Parathyroid adenoma (tissue), 2 donors: ENCODE results near the gene TIGD4.

ENCODE experiments used
- H2AFZ ChIP-seq: fragments of 300-600 bp; sonication (generic); one replicate; pipeline ENCODE4 v1.7.0; 2017; ENCODE audit warnings: antibody characterized with exemption, mild to moderate bottlenecking
- H3K27ac ChIP-seq: fragments of 300-600 bp; sonication (generic); one replicate; pipeline ENCODE4 v1.7.0; 2017
- H3K27me3 ChIP-seq: fragments of 300-600 bp; sonication (generic); one replicate; pipeline ENCODE4 v1.7.0; 2017; ENCODE audit warnings: low read length; ENCODE audit not compliant: control insufficient read depth, insufficient read depth
- H3K36me3 ChIP-seq: fragments of 300-600 bp; sonication (generic); one replicate; pipeline ENCODE4 v1.7.0; 2017; ENCODE audit warnings: low read length; ENCODE audit not compliant: control insufficient read depth, insufficient read depth
- H3K4me1 ChIP-seq: fragments of 300-600 bp; sonication (generic); one replicate; pipeline ENCODE4 v1.7.0; 2017; ENCODE audit warnings: control low read depth
- H3K4me2 ChIP-seq: fragments of 300-600 bp; sonication (generic); one replicate; pipeline ENCODE4 v1.7.0; 2017; ENCODE audit warnings: low read length
- H3K4me3 ChIP-seq: fragments of 300-600 bp; sonication (generic); one replicate; pipeline ENCODE4 v1.7.0; 2017; ENCODE audit warnings: low read depth, low read length
- H3K79me2 ChIP-seq: fragments of 300-600 bp; sonication (generic); one replicate; pipeline ENCODE4 v1.7.0; 2017; ENCODE audit warnings: control low read depth
- H3K9ac ChIP-seq: fragments of 300-600 bp; sonication (generic); one replicate; pipeline ENCODE4 v1.7.0; 2017; ENCODE audit warnings: mild to moderate bottlenecking
- H3K9me3 ChIP-seq: fragments of 300-600 bp; sonication (generic); one replicate; pipeline ENCODE4 v1.7.0; 2017; ENCODE audit warnings: low read length; ENCODE audit not compliant: control insufficient read depth
- TF ChIP-seq, protein P1 (sequence below): fragments of 300-600 bp; sonication (generic); IDR thresholded peaks from one replicate; pipeline ENCODE4 v1.7.0; 2017; ENCODE audit warnings: antibody characterized with exemption, mild to moderate bottlenecking
- donor health status: primary hyperparathyroidism.

Gene TIGD4

DNA sequence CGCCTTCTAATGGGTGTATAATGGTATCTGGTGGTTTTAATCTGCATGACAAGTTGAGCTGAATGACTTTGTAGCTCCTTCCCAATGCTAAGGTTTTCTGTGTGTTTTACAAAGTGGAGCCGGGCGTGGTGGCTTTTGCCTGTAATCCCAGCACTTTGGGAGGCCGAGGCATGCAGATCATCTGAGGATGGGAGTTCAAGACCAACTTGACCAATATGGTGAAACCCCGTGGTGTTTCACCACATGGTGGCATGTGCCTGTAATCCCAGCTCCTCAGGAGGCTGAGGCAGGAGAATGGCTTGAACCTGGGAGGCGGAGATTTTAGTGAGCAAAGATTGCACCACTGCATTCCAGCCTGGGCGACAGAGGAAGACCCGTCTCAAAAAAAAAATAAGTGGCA is 29.1 kb upstream of the TIGD4 start:
- H3K4me3 ChIP-seq: no peak overlapping the region
- no peaks in the 10 kb centered on the region for H3K27me3 ChIP-seq
- H3K4me1 ChIP-seq: no peaks in the 10 kb centered on the region
- H3K9me3 ChIP-seq: no peaks in the 10 kb centered on the region
- H3K79me2 ChIP-seq: peaks cover 2% of the 10 kb centered on the region
- TF ChIP-seq, protein P1, sequence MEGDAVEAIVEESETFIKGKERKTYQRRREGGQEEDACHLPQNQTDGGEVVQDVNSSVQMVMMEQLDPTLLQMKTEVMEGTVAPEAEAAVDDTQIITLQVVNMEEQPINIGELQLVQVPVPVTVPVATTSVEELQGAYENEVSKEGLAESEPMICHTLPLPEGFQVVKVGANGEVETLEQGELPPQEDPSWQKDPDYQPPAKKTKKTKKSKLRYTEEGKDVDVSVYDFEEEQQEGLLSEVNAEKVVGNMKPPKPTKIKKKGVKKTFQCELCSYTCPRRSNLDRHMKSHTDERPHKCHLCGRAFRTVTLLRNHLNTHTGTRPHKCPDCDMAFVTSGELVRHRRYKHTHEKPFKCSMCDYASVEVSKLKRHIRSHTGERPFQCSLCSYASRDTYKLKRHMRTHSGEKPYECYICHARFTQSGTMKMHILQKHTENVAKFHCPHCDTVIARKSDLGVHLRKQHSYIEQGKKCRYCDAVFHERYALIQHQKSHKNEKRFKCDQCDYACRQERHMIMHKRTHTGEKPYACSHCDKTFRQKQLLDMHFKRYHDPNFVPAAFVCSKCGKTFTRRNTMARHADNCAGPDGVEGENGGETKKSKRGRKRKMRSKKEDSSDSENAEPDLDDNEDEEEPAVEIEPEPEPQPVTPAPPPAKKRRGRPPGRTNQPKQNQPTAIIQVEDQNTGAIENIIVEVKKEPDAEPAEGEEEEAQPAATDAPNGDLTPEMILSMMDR: no peak
- no peak overlapping the region for H3K27ac ChIP-seq
- H3K36me3 ChIP-seq: no peaks in the 10 kb centered on the region
- no peak overlapping the region for H2AFZ ChIP-seq
- H3K9ac ChIP-seq: no peak overlapping the region
- H3K4me2 ChIP-seq: no peak overlapping the region

DNA sequence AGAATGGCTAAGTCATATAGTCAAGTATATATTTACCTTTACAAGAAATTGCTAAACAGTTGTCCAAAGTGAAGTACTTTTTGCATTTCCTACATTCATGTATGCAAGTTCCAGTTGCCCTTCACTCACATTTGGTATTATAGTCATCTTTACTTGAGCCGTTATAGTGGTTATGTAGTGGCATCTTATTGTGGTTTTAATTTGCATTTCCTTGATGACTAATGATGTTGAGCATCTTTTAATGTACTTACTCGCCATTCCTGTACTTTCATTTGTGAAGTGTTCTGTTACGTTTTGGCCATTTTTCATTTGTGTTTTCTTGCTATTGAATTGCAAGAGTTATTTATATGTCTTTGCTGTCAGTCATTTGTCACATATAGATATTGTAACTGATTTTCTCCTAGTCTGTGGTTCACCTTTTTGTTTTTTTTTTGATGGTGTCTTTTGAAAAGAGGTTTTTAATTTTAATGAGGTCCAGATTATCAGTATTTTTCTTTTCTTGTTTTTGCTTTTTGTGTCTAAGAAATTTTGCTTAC is 27.8 kb upstream of the TIGD4 start:
- no peaks in the 10 kb centered on the region for H3K36me3 ChIP-seq
- no peaks in the 10 kb centered on the region for H3K9me3 ChIP-seq
- no peak overlapping the region for H3K27ac ChIP-seq
- no peak overlapping the region for H2AFZ ChIP-seq
- H3K4me3 ChIP-seq: no peak overlapping the region
- H3K4me1 ChIP-seq: no peaks in the 10 kb centered on the region
- no peak overlapping the region for H3K4me2 ChIP-seq
- H3K79me2 ChIP-seq: peaks cover 2% of the 10 kb centered on the region
- TF ChIP-seq, protein P1: no peak
- H3K9ac ChIP-seq: no peak overlapping the region
- H3K27me3 ChIP-seq: no peaks in the 10 kb centered on the region

DNA sequence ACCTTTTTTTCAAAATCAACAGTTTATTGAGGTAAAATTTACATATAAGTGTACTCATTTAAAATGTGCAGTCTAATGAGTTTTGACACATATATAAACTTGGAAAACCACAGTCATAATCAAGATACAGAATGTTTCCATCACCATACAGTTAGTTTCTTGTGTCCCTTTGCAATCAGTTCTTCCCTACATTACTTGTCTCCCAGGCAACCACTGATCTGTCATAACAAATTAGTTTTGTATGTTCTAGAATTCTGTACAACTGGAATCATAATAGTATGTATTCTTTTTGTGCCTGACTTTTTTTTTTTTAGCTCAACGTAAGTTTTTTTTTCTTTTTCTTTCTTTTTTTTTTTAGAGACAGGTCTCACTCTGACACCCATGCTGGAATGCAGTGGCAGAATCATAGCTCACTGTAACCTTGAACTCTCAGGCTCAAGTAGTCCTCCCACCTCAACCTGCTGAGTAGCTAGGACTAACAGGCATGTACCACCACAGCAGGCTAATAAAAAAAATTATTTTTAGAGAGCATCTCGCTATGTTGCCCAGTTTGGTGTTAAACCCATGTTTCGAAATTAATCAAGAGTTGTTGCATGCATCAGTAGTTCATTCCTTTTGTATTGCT is 27.1 kb upstream of the TIGD4 start:
- H3K27me3 ChIP-seq: no peaks in the 10 kb centered on the region
- no peaks in the 10 kb centered on the region for H3K36me3 ChIP-seq

GRCh38 chr4:152805818-152806217 is 26.3 kb upstream of the TIGD4 start:
- H3K9ac ChIP-seq: no peak overlapping the region
- H3K4me2 ChIP-seq: no peak overlapping the region
- H3K27ac ChIP-seq: no peak overlapping the region
- H3K27me3 ChIP-seq: no peaks in the 10 kb centered on the region
- TF ChIP-seq, protein P1: no peak
- no peaks in the 10 kb centered on the region for H3K36me3 ChIP-seq
- H3K4me1 ChIP-seq: no peaks in the 10 kb centered on the region
- H3K4me3 ChIP-seq: no peak overlapping the region
- H2AFZ ChIP-seq: no peak overlapping the region
- H3K79me2 ChIP-seq: peaks cover 2% of the 10 kb centered on the region
- H3K9me3 ChIP-seq: no peaks in the 10 kb centered on the region

More for the DNA sequence above, 27.1 kb upstream of the TIGD4 start:
- no peak overlapping the region for H3K9ac ChIP-seq
- no peak overlapping the region for H3K27ac ChIP-seq
- H3K9me3 ChIP-seq: no peaks in the 10 kb centered on the region
- H2AFZ ChIP-seq: no peak overlapping the region
- no peak overlapping the region for H3K4me2 ChIP-seq
- H3K4me3 ChIP-seq: no peak overlapping the region
- TF ChIP-seq, protein P1: no peak
- H3K79me2 ChIP-seq: peaks cover 2% of the 10 kb centered on the region
- H3K4me1 ChIP-seq: no peaks in the 10 kb centered on the region
